ENCODE results near the gene NCAPG. TPM values are rescaled to one million over a fixed set of nuclear protein-coding genes. Genes with fewer than 3 reads are reported as not detected.

Gene NCAPG
- total and polyA plus RNA-seq, 9 of the 15 experiments (the other 6 are each of a cell fraction or from before 2014, with no cell fraction given) = 25.6 to 102 (median 65.3) TPM

DNA sequence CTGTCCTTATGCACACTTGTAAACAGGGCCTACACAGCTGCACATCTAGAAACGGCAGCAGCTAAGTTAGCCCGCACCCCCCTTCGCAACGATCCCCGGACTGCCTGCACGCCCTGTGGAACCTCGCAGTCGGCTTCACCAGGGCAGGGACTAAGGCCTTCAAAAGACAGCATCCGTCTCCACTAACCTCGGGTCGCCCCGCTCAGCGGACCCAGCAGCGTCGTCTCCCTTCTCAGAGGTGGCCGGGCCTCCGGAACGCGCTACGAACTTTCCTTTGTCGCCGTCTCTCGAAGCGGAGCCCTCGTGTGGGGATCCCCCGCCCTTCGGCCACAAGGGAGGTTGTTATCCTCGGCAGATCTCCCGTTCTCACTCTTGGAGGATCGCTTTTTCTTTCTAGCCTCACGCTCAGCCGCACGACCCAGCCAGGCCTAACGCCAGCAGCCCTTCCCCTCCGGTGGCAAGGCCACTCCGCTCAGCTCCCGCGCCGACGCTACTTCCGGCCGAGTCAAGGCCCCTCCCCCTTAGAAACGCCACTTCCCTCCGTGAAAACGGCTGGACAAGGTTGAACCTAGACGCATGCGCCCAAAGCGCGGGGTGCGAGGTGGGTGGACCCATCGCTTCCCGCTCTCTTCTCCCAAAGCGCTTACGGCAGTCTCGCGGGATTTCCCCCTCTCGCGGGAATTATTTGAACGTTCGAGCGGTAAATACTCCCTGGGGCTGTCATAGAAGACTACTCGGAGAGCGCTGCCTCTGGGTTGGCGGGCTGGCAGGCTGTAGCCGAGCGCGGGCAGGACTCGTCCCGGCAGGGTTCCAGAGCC lies at the start of gene NCAPG, which contains the start of gene DCAF16 (continued):
- TF ChIP-seq RBM25 (IDR thresholded peaks at IDR 0.05; ENCODE audit: low read depth, low read length, severe bottlenecking) = peak; percentile 93
- peak; percentile 94 for TF ChIP-seq CREM (IDR thresholded peaks at IDR 0.05; ENCODE audit: low read depth)
- TF ChIP-seq, protein P1, sequence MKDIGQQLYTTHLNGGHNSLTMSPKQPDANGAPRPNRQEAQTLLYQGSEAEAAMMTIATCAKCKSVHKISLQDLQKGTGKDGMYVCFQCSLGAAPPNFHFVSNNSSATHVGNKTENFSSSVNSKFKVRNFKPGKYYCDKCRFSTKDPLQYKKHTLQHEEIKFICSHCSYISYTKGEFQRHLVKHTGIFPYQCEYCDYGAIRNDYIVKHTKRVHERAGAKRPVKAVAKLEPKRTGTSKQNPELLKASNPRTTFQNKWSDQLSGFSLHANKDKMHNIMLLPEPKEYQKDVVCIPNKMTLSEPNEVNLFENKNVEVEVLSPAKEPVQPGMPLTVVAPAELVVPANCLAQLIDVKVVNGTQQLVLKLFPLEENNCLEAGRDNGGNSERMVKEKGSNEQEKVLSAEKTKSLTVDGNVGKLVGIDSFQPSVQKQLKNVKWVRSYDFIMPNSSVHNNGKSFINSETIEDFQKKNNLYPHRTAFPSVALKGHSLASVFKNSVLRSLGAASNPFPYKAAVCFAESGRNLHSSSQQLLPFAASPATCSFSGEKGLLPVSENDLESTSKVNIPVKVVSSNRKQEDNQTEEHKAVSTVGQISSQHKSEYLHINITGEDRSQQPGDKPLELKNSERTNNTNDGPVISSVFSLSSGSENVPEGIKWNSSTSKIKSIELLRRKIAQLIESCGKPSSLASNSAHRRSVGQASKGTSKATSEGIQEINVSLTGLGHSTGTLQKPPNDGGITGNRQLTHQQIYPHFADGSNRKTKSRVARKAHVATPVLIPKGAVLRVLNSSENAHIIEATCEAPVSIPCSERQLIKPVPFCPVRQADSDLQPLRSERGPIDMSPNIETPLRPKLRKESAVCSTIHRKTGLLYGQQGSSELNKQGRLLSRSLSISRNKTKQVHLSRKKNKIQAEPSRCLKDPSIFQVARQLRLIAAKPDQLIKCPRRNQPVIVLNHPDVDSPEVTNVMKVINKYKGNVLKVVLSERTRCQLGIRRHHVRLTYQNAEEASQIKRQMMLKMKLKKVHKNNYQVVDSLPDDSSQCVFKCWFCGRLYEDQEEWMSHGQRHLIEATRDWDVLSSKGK (CRISPR knock-in tag; IDR thresholded peaks at IDR 0.05) = no peak
- TF ChIP-seq, protein P2, sequence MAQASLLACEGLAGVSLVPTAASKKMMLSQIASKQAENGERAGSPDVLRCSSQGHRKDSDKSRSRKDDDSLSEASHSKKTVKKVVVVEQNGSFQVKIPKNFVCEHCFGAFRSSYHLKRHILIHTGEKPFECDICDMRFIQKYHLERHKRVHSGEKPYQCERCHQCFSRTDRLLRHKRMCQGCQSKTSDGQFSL (CRISPR knock-in tag; IDR thresholded peaks at IDR 0.05) = peak; percentile 87
- TF ChIP-seq, protein P2 (tag; IDR thresholded peaks at IDR 0.05) = 0 out of 4 replicates have a peak, but pooled peaks of 1 of the 2 experiments have one; percentile 41
- TF ChIP-seq, protein P3, sequence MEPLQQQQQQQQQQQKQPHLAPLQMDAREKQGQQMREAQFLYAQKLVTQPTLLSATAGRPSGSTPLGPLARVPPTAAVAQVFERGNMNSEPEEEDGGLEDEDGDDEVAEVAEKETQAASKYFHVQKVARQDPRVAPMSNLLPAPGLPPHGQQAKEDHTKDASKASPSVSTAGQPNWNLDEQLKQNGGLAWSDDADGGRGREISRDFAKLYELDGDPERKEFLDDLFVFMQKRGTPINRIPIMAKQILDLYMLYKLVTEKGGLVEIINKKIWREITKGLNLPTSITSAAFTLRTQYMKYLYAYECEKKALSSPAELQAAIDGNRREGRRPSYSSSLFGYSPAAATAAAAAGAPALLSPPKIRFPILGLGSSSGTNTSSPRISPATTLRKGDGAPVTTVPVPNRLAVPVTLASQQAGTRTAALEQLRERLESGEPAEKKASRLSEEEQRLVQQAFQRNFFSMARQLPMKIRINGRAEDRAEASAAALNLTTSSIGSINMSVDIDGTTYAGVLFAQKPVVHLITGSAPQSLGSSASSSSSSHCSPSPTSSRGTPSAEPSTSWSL (CRISPR knock-in tag; IDR thresholded peaks at IDR 0.05; ENCODE audit: borderline replicate concordance) = no peak
- TF ChIP-seq ZNF274 (IDR thresholded peaks at IDR 0.05; ENCODE audit: borderline replicate concordance, low read depth, low read length) = no peak
- TF ChIP-seq, protein P4, sequence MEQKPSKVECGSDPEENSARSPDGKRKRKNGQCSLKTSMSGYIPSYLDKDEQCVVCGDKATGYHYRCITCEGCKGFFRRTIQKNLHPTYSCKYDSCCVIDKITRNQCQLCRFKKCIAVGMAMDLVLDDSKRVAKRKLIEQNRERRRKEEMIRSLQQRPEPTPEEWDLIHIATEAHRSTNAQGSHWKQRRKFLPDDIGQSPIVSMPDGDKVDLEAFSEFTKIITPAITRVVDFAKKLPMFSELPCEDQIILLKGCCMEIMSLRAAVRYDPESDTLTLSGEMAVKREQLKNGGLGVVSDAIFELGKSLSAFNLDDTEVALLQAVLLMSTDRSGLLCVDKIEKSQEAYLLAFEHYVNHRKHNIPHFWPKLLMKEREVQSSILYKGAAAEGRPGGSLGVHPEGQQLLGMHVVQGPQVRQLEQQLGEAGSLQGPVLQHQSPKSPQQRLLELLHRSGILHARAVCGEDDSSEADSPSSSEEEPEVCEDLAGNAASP (IDR thresholded peaks at IDR 0.05) = no peak
- peak; percentile 35; the same call in 1 of the 2 replicates for TF ChIP-seq C11orf30 (IDR thresholded peaks at IDR 0.05; ENCODE audit: low read depth)
- TF ChIP-seq PHTF2 (CRISPR knock-in tag; IDR thresholded peaks at IDR 0.05) = no peak
- no peak for TF ChIP-seq HMG20A (CRISPR knock-in tag; conservative IDR thresholded peaks at IDR 0.05)
- no peak for TF ChIP-seq ZNF324 (CRISPR knock-in tag; IDR thresholded peaks at IDR 0.05)
- TF ChIP-seq ETV6 (IDR thresholded peaks at IDR 0.05; ENCODE audit: borderline replicate concordance in 1 of 2, low read depth in 2 of 2, low read length in 1 of 2) = no peak
- peak; percentile 96; the same call in 1 of the 2 replicates for TF ChIP-seq ETV6 (CRISPR knock-in tag; IDR thresholded peaks at IDR 0.05; ENCODE audit: borderline replicate concordance)
- peak; percentile 95 for TF ChIP-seq KDM5B (IDR thresholded peaks at IDR 0.05; ENCODE audit: insufficient replicate concordance, low read depth, low read length)
- TF ChIP-seq ESRRA (IDR thresholded peaks at IDR 0.05; ENCODE audit: borderline replicate concordance, low read depth) = no peak
- TF ChIP-seq EZH2 (IDR thresholded peaks at IDR 0.05; ENCODE audit: borderline replicate concordance, low read depth, low read length) = no peak
- TF ChIP-seq MCM5 (IDR thresholded peaks at IDR 0.05; ENCODE audit: low read depth) = no peak

Measured in K562 (cell line).